Measurements from ENCODE around the gene SLC2A9. TPM values are rescaled to one million over a fixed set of nuclear protein-coding genes. Genes with fewer than 3 reads are reported as not detected.
A peak's percentile ranks its signal among the peaks of the same experiment; 100 is the strongest.
"Not testable (repeated sequence)": the region's sequence is repeated elsewhere in the genome, so short reads cannot be mapped to it uniquely, and the experiment has no call there.

Gene SLC2A9
- total RNA-seq, 1 donor from 2014 or later: 21.7 TPM

- DNase-seq (ENCODE audit: low spot score) (no peak), ATAC-seq (no peak)
These were observed 173.1 kb downstream of the SLC2A9 start for GRCh38 chr4:9847968-9848748.

- DNase-seq (ENCODE audit: low spot score) (no peak), ATAC-seq (no peak)
These were observed 175.4 kb downstream of the SLC2A9 start for GRCh38 chr4:9845791-9846493.

GRCh38 chr4:9841072-9841471, 180.2 kb downstream of the SLC2A9 start:
- no peak for ATAC-seq
- DNase-seq (ENCODE audit: low spot score): no peak

- no peak for DNase-seq (ENCODE audit: low spot score)
- ATAC-seq: no peak
These were observed 185.9 kb downstream of the SLC2A9 start for GRCh38 chr4:9835430-9835829.

- peak; percentile 47 for ATAC-seq
- no peak for DNase-seq (ENCODE audit: low spot score)
These were observed 187.9 kb downstream of the SLC2A9 start for GRCh38 chr4:9833421-9833820.

- ATAC-seq: no peak
- DNase-seq (ENCODE audit: low spot score): no peak
These were observed 188.7 kb downstream of the SLC2A9 start for GRCh38 chr4:9832640-9833039.

- ATAC-seq (no peak), DNase-seq (ENCODE audit: low spot score) (no peak)
These were observed 194.7 kb downstream of the SLC2A9 start for GRCh38 chr4:9826551-9826950.

GRCh38 chr4:9825049-9825448, 196.2 kb downstream of the SLC2A9 start:
- DNase-seq (ENCODE audit: low spot score) (no peak), ATAC-seq (no peak)

GRCh38 chr4:9820343-9820742, 201.0 kb downstream of the SLC2A9 start:
- DNase-seq (ENCODE audit: low spot score) (no peak), ATAC-seq (no peak)

- no peak for DNase-seq (ENCODE audit: low spot score)
- ATAC-seq: no peak
These were observed 205.0 kb downstream of the SLC2A9 start for GRCh38 chr4:9816285-9816684.

- ATAC-seq (no peak), DNase-seq (ENCODE audit: low spot score) (no peak)
These were observed 208.6 kb downstream of the SLC2A9 start for GRCh38 chr4:9812501-9813340.

- DNase-seq (ENCODE audit: low spot score): no peak
These were observed 209.5 kb downstream of the SLC2A9 start for GRCh38 chr4:9811806-9812205.

GRCh38 chr4:9808077-9808476, 213.2 kb downstream of the SLC2A9 start:
- no peak for DNase-seq (ENCODE audit: low spot score)
- no peak for ATAC-seq

More at GRCh38 chr4:9811806-9812205, 209.5 kb downstream of the SLC2A9 start:
- no peak for ATAC-seq

- ATAC-seq: no peak
- no peak for DNase-seq (ENCODE audit: low spot score)
These were observed 216.4 kb downstream of the SLC2A9 start for GRCh38 chr4:9804918-9805317.

- no peak for DNase-seq (ENCODE audit: low spot score)
- no peak for ATAC-seq
These were observed 220.4 kb downstream of the SLC2A9 start for GRCh38 chr4:9800848-9801247.

GRCh38 chr4:9796641-9797040, 224.7 kb downstream of the SLC2A9 start:
- ATAC-seq; DNase-seq (ENCODE audit: low spot score): not testable (repeated sequence)

- no peak for ATAC-seq
- no peak for DNase-seq (ENCODE audit: low spot score)
These were observed 228.9 kb downstream of the SLC2A9 start for GRCh38 chr4:9792381-9792780.

- not testable (repeated sequence) for ATAC-seq; DNase-seq (ENCODE audit: low spot score)
These were observed 235.4 kb downstream of the SLC2A9 start for GRCh38 chr4:9785891-9786290.

GRCh38 chr4:9782136-9782436, 239.2 kb downstream of the SLC2A9 start:
- ATAC-seq (no peak), DNase-seq (ENCODE audit: low spot score) (no peak)

GRCh38 chr4:9781343-9782135, 239.8 kb downstream of the SLC2A9 start, which contains the start of gene DRD5:
DRD5 (plus strand) TSS chr4:9781634; CDS start chr4:9782030, 396 bp downstream.
- ATAC-seq (no peak), DNase-seq (ENCODE audit: low spot score) (no peak)
